HG02759 (cell line): Measurements from ENCODE around the gene NPIPB6.

Source experiments
- ATAC-seq: cut with Tn5 transposase; IDR thresholded peaks from one replicate; pipeline ENCODE4 v1.9.1; 2021; ENCODE audit warnings: mild to moderate bottlenecking, moderate library complexity; ENCODE audit not compliant: unreplicated experiment

Gene NPIPB6

GRCh38 chr16:28300327-28300726 is 63.0 kb downstream of the NPIPB6 start:
- no peak for ATAC-seq

GRCh38 chr16:28298511-28298878 is 64.8 kb downstream of the NPIPB6 start:
- ATAC-seq: no peak

GRCh38 chr16:28297784-28298510 is 65.4 kb downstream of the NPIPB6 start:
- no peak for ATAC-seq

GRCh38 chr16:28297308-28297707 is 66.0 kb downstream of the NPIPB6 start:
- no peak for ATAC-seq

- ATAC-seq: no peak
Measured at GRCh38 chr16:28295276-28295675, 68.0 kb downstream of the NPIPB6 start.

- ATAC-seq: no peak
Measured at GRCh38 chr16:28294201-28294600, 69.1 kb downstream of the NPIPB6 start.

- ATAC-seq: no peak
Measured at GRCh38 chr16:28293601-28293960, 69.7 kb downstream of the NPIPB6 start.

- no peak for ATAC-seq
Measured at GRCh38 chr16:28292731-28293600, 70.3 kb downstream of the NPIPB6 start.
